Inferior parietal cortex (tissue), 1 donor: Measurements from ENCODE around the gene DNAH6.
"Not testable (repeated sequence)": the region's sequence is repeated elsewhere in the genome, so short reads cannot be mapped to it uniquely, and the experiment has no call there.

Source experiments
- DNase-seq: peaks from one replicate; pipeline ENCODE4 v3.0.0-alpha.2; 2016; ENCODE audit errors: extremely low spot score

DNAH6 gene

GRCh38 chr2:84841577-84841976 is 325.3 kb downstream of the DNAH6 start:
- no peak for DNase-seq

- no peak for DNase-seq
These were observed 327.8 kb downstream of the DNAH6 start for GRCh38 chr2:84844141-84844540.

GRCh38 chr2:84846041-84846663 is 329.9 kb downstream of the DNAH6 start:
- no peak for DNase-seq

GRCh38 chr2:84846741-84847142 is 330.4 kb downstream of the DNAH6 start:
- no peak for DNase-seq

GRCh38 chr2:84847326-84848050 is 331.2 kb downstream of the DNAH6 start:
- no peak for DNase-seq

GRCh38 chr2:84849271-84849952 is 333.1 kb downstream of the DNAH6 start:
- peak; percentile 65 for DNase-seq

GRCh38 chr2:84850471-84850870 is 334.2 kb downstream of the DNAH6 start:
- no peak for DNase-seq

GRCh38 chr2:84851876-84852275 is 335.6 kb downstream of the DNAH6 start:
- no peak for DNase-seq

- DNase-seq, result no peak
These were observed 338.6 kb downstream of the DNAH6 start for GRCh38 chr2:84854850-84855249.

- DNase-seq, result no peak
These were observed 339.4 kb downstream of the DNAH6 start for GRCh38 chr2:84855731-84856130.

GRCh38 chr2:84856787-84857186 is 340.5 kb downstream of the DNAH6 start:
- DNase-seq, result no peak

- DNase-seq, result no peak
These were observed 341.3 kb downstream of the DNAH6 start for GRCh38 chr2:84857566-84857965.

GRCh38 chr2:84858123-84858522 is 341.8 kb downstream of the DNAH6 start:
- no peak for DNase-seq

GRCh38 chr2:84858937-84859336 is 342.6 kb downstream of the DNAH6 start:
- no peak for DNase-seq

GRCh38 chr2:84861539-84861938 is 345.2 kb downstream of the DNAH6 start:
- DNase-seq, result no peak

- DNase-seq, result no peak
These were observed 345.7 kb downstream of the DNAH6 start for GRCh38 chr2:84862006-84862405.

- DNase-seq, result peak; percentile 55
These were observed 349.0 kb downstream of the DNAH6 start for GRCh38 chr2:84865181-84865783.

GRCh38 chr2:84866122-84866521 is 349.8 kb downstream of the DNAH6 start:
- DNase-seq, result no peak

GRCh38 chr2:84868327-84868726 is 352.0 kb downstream of the DNAH6 start:
- not testable (repeated sequence) for DNase-seq
